ENCODE data around the gene TPI1.

The TPI1 gene

GRCh38 chr12:6825398-6826124, 41.8 kb upstream of the TPI1 start:
- H3K4me3 ChIP-seq (ENCODE audit: low read length): peak overlapping the region; percentile 52
- TF ChIP-seq, protein P1, sequence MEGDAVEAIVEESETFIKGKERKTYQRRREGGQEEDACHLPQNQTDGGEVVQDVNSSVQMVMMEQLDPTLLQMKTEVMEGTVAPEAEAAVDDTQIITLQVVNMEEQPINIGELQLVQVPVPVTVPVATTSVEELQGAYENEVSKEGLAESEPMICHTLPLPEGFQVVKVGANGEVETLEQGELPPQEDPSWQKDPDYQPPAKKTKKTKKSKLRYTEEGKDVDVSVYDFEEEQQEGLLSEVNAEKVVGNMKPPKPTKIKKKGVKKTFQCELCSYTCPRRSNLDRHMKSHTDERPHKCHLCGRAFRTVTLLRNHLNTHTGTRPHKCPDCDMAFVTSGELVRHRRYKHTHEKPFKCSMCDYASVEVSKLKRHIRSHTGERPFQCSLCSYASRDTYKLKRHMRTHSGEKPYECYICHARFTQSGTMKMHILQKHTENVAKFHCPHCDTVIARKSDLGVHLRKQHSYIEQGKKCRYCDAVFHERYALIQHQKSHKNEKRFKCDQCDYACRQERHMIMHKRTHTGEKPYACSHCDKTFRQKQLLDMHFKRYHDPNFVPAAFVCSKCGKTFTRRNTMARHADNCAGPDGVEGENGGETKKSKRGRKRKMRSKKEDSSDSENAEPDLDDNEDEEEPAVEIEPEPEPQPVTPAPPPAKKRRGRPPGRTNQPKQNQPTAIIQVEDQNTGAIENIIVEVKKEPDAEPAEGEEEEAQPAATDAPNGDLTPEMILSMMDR (conservative IDR thresholded peaks at IDR 0.05; ENCODE audit: low read length): peak; percentile 89
- peak; percentile 80 for DNase-seq (ENCODE audit: low read depth)

- no peak overlapping the region for H3K4me3 ChIP-seq (ENCODE audit: low read length)
- no peak for DNase-seq (ENCODE audit: low read depth)
- TF ChIP-seq, protein P1 (conservative IDR thresholded peaks at IDR 0.05; ENCODE audit: low read length): no peak
Observed at GRCh38 chr12:6826125-6826733, 41.1 kb upstream of the TPI1 start.

DNA sequence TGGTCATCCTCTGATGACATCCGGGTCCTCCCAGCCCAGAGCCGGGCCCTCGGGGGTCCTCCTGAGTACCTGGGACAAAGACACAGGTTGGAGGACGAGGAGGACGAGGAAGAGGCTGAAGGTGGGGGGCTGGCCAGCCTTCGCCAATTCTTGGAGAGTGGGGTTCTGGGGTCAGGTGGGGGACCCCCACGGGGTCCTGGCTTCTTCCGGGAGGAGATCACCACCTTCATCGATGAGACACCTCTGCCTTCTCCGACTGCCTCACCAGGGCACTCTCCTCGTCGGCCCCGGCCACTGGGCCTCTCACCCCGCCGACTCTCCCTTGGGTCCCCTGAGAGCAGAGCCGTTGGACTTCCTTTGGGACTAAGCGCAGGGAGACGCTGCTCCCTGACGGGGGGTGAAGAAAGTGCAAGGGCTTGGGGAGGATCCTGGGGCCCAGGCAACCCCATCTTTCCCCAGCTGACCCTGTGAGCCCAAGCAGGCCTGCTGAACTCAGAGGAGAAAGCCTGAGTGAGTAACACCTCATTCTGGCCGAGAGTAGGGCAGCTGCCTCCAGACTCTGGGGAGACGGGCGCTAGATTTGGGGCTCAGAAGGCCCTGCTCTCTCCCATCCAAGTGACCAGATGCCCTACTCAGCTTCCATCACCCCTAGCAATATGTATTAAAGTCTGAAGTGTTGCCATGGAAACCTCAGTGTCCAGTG, 40.4 kb upstream of the TPI1 start:
- no peak for DNase-seq (ENCODE audit: low read depth)
- TF ChIP-seq, protein P1 (conservative IDR thresholded peaks at IDR 0.05; ENCODE audit: low read length): no peak
- no peak overlapping the region for H3K4me3 ChIP-seq (ENCODE audit: low read length)

DNA sequence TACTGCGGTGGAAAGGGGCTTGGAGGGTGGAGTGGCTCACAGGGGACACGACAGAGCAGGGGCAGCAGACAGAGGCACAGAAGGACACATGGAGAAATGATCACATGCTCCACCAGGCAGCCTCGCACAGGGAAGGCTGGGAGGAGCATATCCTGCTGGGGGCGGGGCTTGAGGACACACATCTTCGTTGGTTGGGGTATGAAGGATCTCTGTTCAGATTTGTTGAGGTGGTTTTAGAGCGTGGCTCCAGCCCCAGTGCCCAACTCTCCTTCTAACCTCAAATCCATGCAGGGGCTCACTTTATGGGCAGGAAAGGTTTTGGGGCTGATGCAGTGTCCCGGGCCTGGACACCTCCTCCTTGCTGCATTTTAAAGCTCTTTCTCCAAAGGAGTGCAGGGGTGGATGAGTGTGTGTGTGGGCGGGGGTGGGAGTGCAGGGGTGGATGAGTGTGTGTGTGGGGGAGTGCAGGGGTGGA, 39.9 kb upstream of the TPI1 start:
- TF ChIP-seq, protein P1 (conservative IDR thresholded peaks at IDR 0.05; ENCODE audit: low read length): no peak
- DNase-seq (ENCODE audit: low read depth): peak; percentile 71
- H3K4me3 ChIP-seq (ENCODE audit: low read length): peak overlapping the region; percentile 21; the same call in 1 of the 2 replicates

GRCh38 chr12:6827982-6828780, 39.1 kb upstream of the TPI1 start, which contains the start of gene P3H3:
Gene P3H3 (plus strand): TSS chr12:6828407. CDS start chr12:6828441, 34 bp downstream.
- TF ChIP-seq, protein P1 (conservative IDR thresholded peaks at IDR 0.05; ENCODE audit: low read length): no peak
- peak within 1 kb of the TSS; percentile 86 for H3K4me3 ChIP-seq (ENCODE audit: low read length)
- peak; percentile 24 for DNase-seq (ENCODE audit: low read depth)

DNA sequence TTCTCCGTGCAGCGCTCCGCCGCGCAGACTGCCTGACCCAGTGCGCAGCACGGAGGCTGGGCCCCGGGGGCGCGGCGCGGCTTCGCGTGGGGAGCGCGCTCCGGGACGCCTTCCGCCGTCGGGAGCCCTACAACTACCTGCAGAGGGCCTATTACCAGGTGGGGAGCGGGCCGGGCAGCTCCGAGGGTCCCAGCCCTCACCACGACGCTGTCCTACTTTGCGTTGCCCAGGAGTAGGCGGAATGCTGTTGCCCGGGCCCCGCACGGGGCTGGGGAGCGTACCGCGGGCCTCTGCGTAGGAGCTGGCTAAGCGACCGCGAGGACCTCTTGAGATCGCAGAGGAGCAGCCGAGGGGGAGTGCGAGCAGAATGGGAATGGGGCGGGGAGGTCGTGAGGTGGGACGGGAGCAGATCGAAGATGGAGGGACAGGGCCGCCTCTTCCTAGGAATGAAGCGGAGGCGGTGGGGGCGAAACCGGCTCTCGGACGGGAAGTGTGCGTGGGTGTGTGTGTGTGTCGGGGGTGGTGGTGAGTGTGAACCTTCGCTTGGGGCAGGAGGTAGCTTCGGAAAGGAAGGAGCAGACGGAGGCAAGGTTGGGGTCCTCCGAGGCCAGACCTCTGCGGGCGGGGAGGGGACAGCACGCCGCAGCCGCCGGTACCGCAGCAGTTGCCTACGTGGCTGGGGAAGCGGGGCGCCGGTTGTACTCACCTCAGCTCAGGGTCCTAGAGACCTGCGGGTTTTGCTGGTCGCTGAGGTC, 38.4 kb upstream of the TPI1 start:
- TF ChIP-seq, protein P1 (conservative IDR thresholded peaks at IDR 0.05; ENCODE audit: low read length): no peak
- peak overlapping the region; percentile 86 for H3K4me3 ChIP-seq (ENCODE audit: low read length)
- peak; percentile 56 for DNase-seq (ENCODE audit: low read depth)
